CD4-positive, alpha-beta T cell (primary cell): ENCODE measurements around the gene SUPT16H. TPM values are rescaled to one million over a fixed set of nuclear protein-coding genes. Genes with fewer than 3 reads are reported as not detected.

Experiments used
- ATAC-seq: fragments of 200-7000 bp; cut with Tn5 transposase; one replicate; pipeline ENCODE4 v1.10.0; 2022; ENCODE audit warnings: mild to moderate bottlenecking; ENCODE audit not compliant: poor library complexity
- CTCF ChIA-PET: fragments of 350-600 bp; sonication (Branson Sonifier 250); formaldehyde crosslinking; loops from one replicate; lab custom pipeline; 2021; ENCODE audit warnings: antibody characterized with exemption, inconsistent platforms; lab: Charles Lee
- POLR2A ChIA-PET: fragments of 350-600 bp; sonication (Branson Sonifier 250); formaldehyde crosslinking; loops from one replicate; lab custom pipeline; 2021; ENCODE audit warnings: antibody characterized with exemption, inconsistent platforms; lab: Charles Lee
- DNase-seq, 14 experiments: peaks; one replicate each; pipeline ENCODE4 v3.0.0-alpha.2; 2013 to 2020; ENCODE audit warnings: mixed read lengths in 2 of 14
- H3K27ac ChIP-seq, 2 donors: one replicate each; pipeline versions ENCODE4 v1.5.1 to v1.7.0; 2013; ENCODE audit warnings: low read length in 2 of 2, low read depth in 1 of 2, mild to moderate bottlenecking in 1 of 2
- H3K27me3 ChIP-seq, 2 experiments: 1 replicate in 1 of 2; 2 replicates in 1 of 2; pipeline versions ENCODE4 v1.6.1 to v1.7.0; 2013; ENCODE audit warnings: low read length in 2 of 2, control low read depth in 1 of 2, mild to moderate bottlenecking in 1 of 2, moderate library complexity in 1 of 2; ENCODE audit not compliant: insufficient read depth in 2 of 2, control insufficient read depth in 1 of 2
- H3K36me3 ChIP-seq: one replicate; pipeline ENCODE4 v1.6.1; 2013; ENCODE audit warnings: low read length, control low read depth; ENCODE audit not compliant: insufficient read depth
- H3K4me1 ChIP-seq: one replicate; pipeline ENCODE4 v1.6.1; 2013; ENCODE audit warnings: low read length, control low read depth; ENCODE audit not compliant: insufficient read depth
- H3K4me3 ChIP-seq: one replicate; pipeline ENCODE4 v1.5.1; 2013; ENCODE audit warnings: mild to moderate bottlenecking, low read length, moderate library complexity
- H3K9me3 ChIP-seq, 2 experiments: 1 replicate in 1 of 2; 2 replicates in 1 of 2; pipeline versions ENCODE4 v1.6.1 to v1.7.0; 2013; ENCODE audit warnings: low read length in 2 of 2, mild to moderate bottlenecking in 2 of 2, control low read depth in 1 of 2, moderate library complexity in 1 of 2; ENCODE audit not compliant: control insufficient read depth in 1 of 2, insufficient read depth in 1 of 2
- H3K27ac Mint-ChIP-seq: one replicate; pipeline ENCODE4 v1.8.0; 2020; ENCODE audit warnings: mixed read lengths
- H3K27me3 Mint-ChIP-seq: one replicate; pipeline ENCODE4 v1.8.0; 2021; ENCODE audit warnings: mixed read lengths
- H3K36me3 Mint-ChIP-seq: one replicate; pipeline ENCODE4 v1.8.0; 2021; ENCODE audit warnings: low read depth, mixed read lengths
- H3K4me1 Mint-ChIP-seq: one replicate; pipeline ENCODE4 v1.8.0; 2021; ENCODE audit warnings: low read depth, mixed read lengths
- H3K4me3 Mint-ChIP-seq: one replicate; pipeline ENCODE4 v1.8.0; 2020; ENCODE audit warnings: mild to moderate bottlenecking, mixed read lengths
- H3K9me3 Mint-ChIP-seq: one replicate; pipeline ENCODE4 v1.8.0; 2020; ENCODE audit warnings: mixed read lengths
- CTCF ChIP-seq: fragments of 200-600 bp; IDR thresholded peaks from one replicate; pipeline ENCODE4 v1.8.0; 2022; ENCODE audit warnings: antibody characterized with exemption, mild to moderate bottlenecking
- intact Hi-C, 2 experiments: fragments of 100-400 bp; cut with DNase I in 1 of 2; cut with micrococcal nuclease in 1 of 2; formaldehyde crosslinking; loops; one replicate each; pipeline versions ENCODE4 v1.15.1 to v1.9.0; 2023 to 2025; cut with DNase I, micrococcal nuclease
- total RNA-seq, 174 experiments: library from RNA in 2 of 174; stranded (reverse) in 2 of 174; gene quantifications; one replicate each; pipeline ENCODE4 v1.2.3 and lab custom pipeline; 2021 to 2026

The SUPT16H gene
- total RNA-seq, 2 experiments from 2014 or later, result 47.8 to 50.8 TPM

GRCh38 chr14:21395450-21395849 lies 11.6 kb upstream of the SUPT16H start:
- H3K36me3 Mint-ChIP-seq, result peaks cover 94% of the 10 kb centered on the region
- no peaks in the 10 kb centered on the region for H3K27me3 ChIP-seq
- POLR2A ChIA-PET, result interaction anchor here (2.9 kb wide), 1 partner anchor 11 kb away, joined by 13 read pairs; the partner anchor contains the start of gene SUPT16H
- H3K4me1 Mint-ChIP-seq, result no peaks in the 10 kb centered on the region
- H3K4me1 ChIP-seq, result no peaks in the 10 kb centered on the region
- TF ChIP-seq CTCF, result no peak
- peaks cover 95% of the 10 kb centered on the region for H3K36me3 ChIP-seq
- intact Hi-C loops, result no loop called here
- H3K27me3 Mint-ChIP-seq, result no peaks in the 10 kb centered on the region
- CTCF ChIA-PET, result no interaction called here
- DNase-seq (no peak), ATAC-seq (no peak)
- H3K4me3 ChIP-seq, result no peak overlapping the region
- H3K9me3 ChIP-seq, result no peaks in the 10 kb centered on the region
- H3K4me3 Mint-ChIP-seq, result no peak overlapping the region
- no peaks in the 10 kb centered on the region for H3K9me3 Mint-ChIP-seq
- H3K27ac Mint-ChIP-seq, result no peak overlapping the region
- H3K27ac ChIP-seq, result no peak overlapping the region

- POLR2A ChIA-PET, result interaction anchor here (0.7 to 1.8 kb wide), 5 partner anchors 9 to 124 kb away, joined by 3 to 13 read pairs (median 6); partner anchors contain the start of gene HNRNPC
- Histone ChIP-seq H3K4me3 (no peak overlapping the region), H3K4me1 (peaks cover 18% of the 10 kb centered on the region), H3K27me3 (no peaks in the 10 kb centered on the region), H3K9me3 (no peaks in the 10 kb centered on the region), H3K36me3 (peaks cover 24% of the 10 kb centered on the region), H3K27ac (peak overlapping the region; percentile 83 to 92)
- Mint-ChIP-seq H3K27me3 (no peaks in the 10 kb centered on the region), H3K4me3 (peak overlapping the region; percentile 98), H3K4me1 (peaks cover 40% of the 10 kb centered on the region), H3K36me3 (peaks cover 65% of the 10 kb centered on the region), H3K9me3 (no peaks in the 10 kb centered on the region), H3K27ac (peak overlapping the region; percentile 99)
- intact Hi-C loops, result loop anchor here (2.0 kb wide), 2 partner anchors 71 to 115 kb away; partner anchors contain the start of gene CHD8 (in 1 of the 2)
- TF ChIP-seq CTCF, result no peak
- CTCF ChIA-PET, result interaction anchor here (1.1 to 2.3 kb wide), 2 partner anchors 92 to 113 kb away, joined by 3 to 7 read pairs; partner anchors contain the start of genes RAB2B and TOX4
- ATAC-seq (no peak), DNase-seq (peak in 2 of 14 experiments; percentile 36 to 47)
Observed at GRCh38 chr14:21385188-21385904, 1.5 kb upstream of the SUPT16H start.

- H3K9me3 Mint-ChIP-seq, result no peaks in the 10 kb centered on the region
- ATAC-seq (peak; percentile 57), DNase-seq (peak in 2 of 14 experiments; percentile 1 to 3)
- intact Hi-C loops, result loop anchor here (1.0 to 5.0 kb wide), 6 partner anchors 72 to 143 kb away; partner anchors contain the start of genes CHD8 (in 2 of the 2), HNRNPC (in 1 of the 2) and TOX4 (in 1 of the 2)
- peaks cover 18% of the 10 kb centered on the region for H3K4me1 ChIP-seq
- peak overlapping the region; percentile 82 for H3K4me3 ChIP-seq
- no peaks in the 10 kb centered on the region for H3K9me3 ChIP-seq
- peak overlapping the region; percentile 83 to 92 for H3K27ac ChIP-seq
- H3K27ac Mint-ChIP-seq, result peak overlapping the region; percentile 99
- peaks cover 15% of the 10 kb centered on the region for H3K36me3 ChIP-seq
- ChIA-PET CTCF (interaction anchor here (0.6 to 2.3 kb wide), 3 partner anchors 51 to 114 kb away, joined by 3 to 7 read pairs (median 3); partner anchors contain the start of genes RAB2B and TOX4), POLR2A (interaction anchor here (0.6 to 1.8 kb wide), 16 partner anchors 9 to 1205 kb away, joined by 3 to 18 read pairs (median 4); partner anchors contain the start of genes CHD8, HNRNPC, METTL3 and RAB2B)
- H3K27me3 Mint-ChIP-seq, result no peaks in the 10 kb centered on the region
- H3K27me3 ChIP-seq, result no peaks in the 10 kb centered on the region
- peaks cover 60% of the 10 kb centered on the region for H3K36me3 Mint-ChIP-seq
- H3K4me3 Mint-ChIP-seq, result peak overlapping the region; percentile 98
- peaks cover 47% of the 10 kb centered on the region for H3K4me1 Mint-ChIP-seq
- no peak for TF ChIP-seq CTCF
Observed at GRCh38 chr14:21384494-21384851, 654 bp upstream of the SUPT16H start.
